HG03135 (cell line): Measurements from ENCODE around the gene PLA2G6.

Source experiments
- ATAC-seq: cut with Tn5 transposase; IDR thresholded peaks from one replicate; pipeline ENCODE4 v1.9.1; 2021; ENCODE audit warnings: mild to moderate bottlenecking, moderate library complexity; ENCODE audit not compliant: unreplicated experiment

Gene PLA2G6

GRCh38 chr22:38181453-38182200 is at the start of gene PLA2G6:
Gene PLA2G6 (minus strand): TSS chr22:38181830. CDS start chr22:38169426, 12,404 bp downstream.
- peak; percentile 88 for ATAC-seq

GRCh38 chr22:38230916-38231315 is 49.3 kb upstream of the PLA2G6 start:
- ATAC-seq, result no peak

GRCh38 chr22:38230108-38230825 is 48.6 kb upstream of the PLA2G6 start:
- no peak for ATAC-seq

- no peak for ATAC-seq
Measured at GRCh38 chr22:38228873-38229740, 47.5 kb upstream of the PLA2G6 start.

- ATAC-seq, result no peak
Measured at GRCh38 chr22:38228326-38228872, 46.8 kb upstream of the PLA2G6 start.

- no peak for ATAC-seq
Measured at GRCh38 chr22:38226853-38227649, 45.4 kb upstream of the PLA2G6 start.

- ATAC-seq, result no peak
Measured at GRCh38 chr22:38223289-38223960, 41.8 kb upstream of the PLA2G6 start.

- no peak for ATAC-seq
Measured at GRCh38 chr22:38222797-38223119, 41.1 kb upstream of the PLA2G6 start.

GRCh38 chr22:38221908-38222796 is 40.5 kb upstream of the PLA2G6 start:
- no peak for ATAC-seq

GRCh38 chr22:38221407-38221806 is 39.8 kb upstream of the PLA2G6 start:
- no peak for ATAC-seq

GRCh38 chr22:38220653-38221386 is 39.2 kb upstream of the PLA2G6 start:
- no peak for ATAC-seq

GRCh38 chr22:38220163-38220562 is 38.5 kb upstream of the PLA2G6 start:
- ATAC-seq, result no peak

GRCh38 chr22:38219632-38220031 is 38.0 kb upstream of the PLA2G6 start:
- no peak for ATAC-seq

GRCh38 chr22:38218661-38219622 is 37.3 kb upstream of the PLA2G6 start:
- ATAC-seq, result no peak

- no peak for ATAC-seq
Measured at GRCh38 chr22:38215156-38216038, 33.8 kb upstream of the PLA2G6 start.
